GM08714 (cell line): Measurements from ENCODE around the gene EXO1.
A peak's percentile ranks its signal among the peaks of the same experiment; 100 is the strongest.
"Not testable (repeated sequence)": the region's sequence is repeated elsewhere in the genome, so short reads cannot be mapped to it uniquely, and the experiment has no call there.

ENCODE experiments used
- H3K4me3 ChIP-seq: fragments of 200-500 bp; sonication (Bioruptor generic); 2 replicates; pipeline ENCODE4 v1.5.1; 2014; ENCODE audit warnings: mild to moderate bottlenecking, low read length, inconsistent platforms
- ZNF274 ChIP-seq: IDR thresholded peaks from 2 replicates; pipeline ENCODE4 v1.6.1; 2012; ENCODE audit warnings: mild to moderate bottlenecking, low read depth, low read length

Gene EXO1

GRCh38 chr1:241847796-241848685, at the start of gene EXO1:
EXO1 (plus strand) TSS chr1:241848204; CDS start chr1:241850426, 2,222 bp downstream.
- peak within 1 kb of the TSS; percentile 99 for H3K4me3 ChIP-seq
- TF ChIP-seq ZNF274 = no peak

GRCh38 chr1:241799416-241799815, 48.6 kb upstream of the EXO1 start:
- no peak for TF ChIP-seq ZNF274
- H3K4me3 ChIP-seq = no peak overlapping the region

GRCh38 chr1:241800640-241801039, 47.4 kb upstream of the EXO1 start:
- TF ChIP-seq ZNF274 = no peak
- H3K4me3 ChIP-seq = no peak overlapping the region

- no peak for TF ChIP-seq ZNF274
- H3K4me3 ChIP-seq = no peak overlapping the region
These were observed 45.1 kb upstream of the EXO1 start for GRCh38 chr1:241802863-241803262.

GRCh38 chr1:241804706-241805105, 43.3 kb upstream of the EXO1 start:
- not testable (repeated sequence) for H3K4me3 ChIP-seq

GRCh38 chr1:241808265-241808664, 39.7 kb upstream of the EXO1 start:
- no peak overlapping the region for H3K4me3 ChIP-seq
- no peak for TF ChIP-seq ZNF274

- H3K4me3 ChIP-seq = no peak overlapping the region
- TF ChIP-seq ZNF274 = no peak
These were observed 37.1 kb upstream of the EXO1 start for GRCh38 chr1:241810769-241811405.

- TF ChIP-seq ZNF274 = no peak
- H3K4me3 ChIP-seq = no peak overlapping the region
These were observed 34.2 kb upstream of the EXO1 start for GRCh38 chr1:241813768-241814320.

GRCh38 chr1:241816008-241816407, 32.0 kb upstream of the EXO1 start:
- TF ChIP-seq ZNF274 = no peak

GRCh38 chr1:241817331-241817792, 30.6 kb upstream of the EXO1 start:
- no peak overlapping the region for H3K4me3 ChIP-seq

More at GRCh38 chr1:241816008-241816407, 32.0 kb upstream of the EXO1 start:
- H3K4me3 ChIP-seq = no peak overlapping the region

GRCh38 chr1:241817956-241818612, 29.9 kb upstream of the EXO1 start:
- no peak overlapping the region for H3K4me3 ChIP-seq
- TF ChIP-seq ZNF274 = no peak

More at GRCh38 chr1:241817331-241817792, 30.6 kb upstream of the EXO1 start:
- no peak for TF ChIP-seq ZNF274

GRCh38 chr1:241819340-241819866, 28.6 kb upstream of the EXO1 start:
- H3K4me3 ChIP-seq = no peak overlapping the region
- TF ChIP-seq ZNF274 = no peak

GRCh38 chr1:241821363-241821762, 26.6 kb upstream of the EXO1 start:
- no peak for TF ChIP-seq ZNF274
- H3K4me3 ChIP-seq = no peak overlapping the region

- H3K4me3 ChIP-seq = no peak overlapping the region
- TF ChIP-seq ZNF274 = no peak
These were observed 25.2 kb upstream of the EXO1 start for GRCh38 chr1:241822846-241823245.
